ENCODE data around the gene MEIS2. TPM values are rescaled to one million over a fixed set of nuclear protein-coding genes. Genes with fewer than 3 reads are reported as not detected.
A peak's percentile ranks its signal among the peaks of the same experiment; 100 is the strongest.

Gene MEIS2
- total RNA-seq, 1 donor from 2014 or later, result 35.6 TPM

- FAIRE-seq (no peak), DNase-seq (ENCODE audit: low read depth) (no peak)
- Mint-ChIP-seq H3K4me1 (ENCODE audit: low read depth, unreplicated experiment) (no peaks in the 10 kb centered on the region), H3K9me3 (ENCODE audit: unreplicated experiment) (no peaks in the 10 kb centered on the region), H3K27me3 (ENCODE audit: low read depth, unreplicated experiment) (no peaks in the 10 kb centered on the region), H3K27ac (ENCODE audit: unreplicated experiment) (no peak overlapping the region), H3K36me3 (ENCODE audit: low read depth, unreplicated experiment) (no peaks in the 10 kb centered on the region), H3K4me3 (ENCODE audit: unreplicated experiment) (no peak overlapping the region)
- H4K20me1 ChIP-seq (ENCODE audit: insufficient read depth, low read length), result no peaks in the 10 kb centered on the region
- H3K27ac ChIP-seq (ENCODE audit: low read depth, low read length), result no peak overlapping the region
- H3K4me3 ChIP-seq (ENCODE audit: insufficient read depth, low read depth, low read length), result no peak overlapping the region
- H3K4me2 ChIP-seq (ENCODE audit: low read length), result no peak overlapping the region
- H3K27me3 ChIP-seq (ENCODE audit: insufficient read depth, low read length), result no peaks in the 10 kb centered on the region
- no peaks in the 10 kb centered on the region for H3K4me1 ChIP-seq (ENCODE audit: insufficient read depth, low read length)
- H3K9ac ChIP-seq (ENCODE audit: low read length), result no peak overlapping the region
- no peaks in the 10 kb centered on the region for H3K36me3 ChIP-seq (ENCODE audit: insufficient read depth, low read length)
- H3K79me2 ChIP-seq (ENCODE audit: insufficient read depth, low read length), result no peaks in the 10 kb centered on the region
- TF ChIP-seq EZH2 (IDR thresholded peaks at IDR 0.05; ENCODE audit: insufficient read depth, low read length) (no peak), CTCF (IDR thresholded peaks at IDR 0.05; ENCODE audit: insufficient read depth, low read depth, low read length) (no peak)
- H2AFZ ChIP-seq (ENCODE audit: low read depth, low read length), result no peak overlapping the region
- H3K9me3 ChIP-seq (ENCODE audit: insufficient read depth, low read depth, low read length), result no peaks in the 10 kb centered on the region
These were observed 22.4 kb upstream of the MEIS2 start for GRCh38 chr15:37122703-37123102.

- no peaks in the 10 kb centered on the region for H3K4me1 ChIP-seq (ENCODE audit: insufficient read depth, low read length)
- H3K27me3 Mint-ChIP-seq (ENCODE audit: low read depth, unreplicated experiment), result no peaks in the 10 kb centered on the region
- no peaks in the 10 kb centered on the region for H3K79me2 ChIP-seq (ENCODE audit: insufficient read depth, low read length)
- no peaks in the 10 kb centered on the region for H3K9me3 ChIP-seq (ENCODE audit: insufficient read depth, low read depth, low read length)
- H4K20me1 ChIP-seq (ENCODE audit: insufficient read depth, low read length), result no peaks in the 10 kb centered on the region
- H3K36me3 ChIP-seq (ENCODE audit: insufficient read depth, low read length), result no peaks in the 10 kb centered on the region
- no peaks in the 10 kb centered on the region for H3K27me3 ChIP-seq (ENCODE audit: insufficient read depth, low read length)
- no peak overlapping the region for H3K27ac Mint-ChIP-seq (ENCODE audit: unreplicated experiment)
- H3K9ac ChIP-seq (ENCODE audit: low read length), result no peak overlapping the region
- H3K9me3 Mint-ChIP-seq (ENCODE audit: unreplicated experiment), result no peaks in the 10 kb centered on the region
- no peak overlapping the region for H3K4me2 ChIP-seq (ENCODE audit: low read length)
- no peak overlapping the region for H2AFZ ChIP-seq (ENCODE audit: low read depth, low read length)
- no peaks in the 10 kb centered on the region for H3K4me1 Mint-ChIP-seq (ENCODE audit: low read depth, unreplicated experiment)
- H3K27ac ChIP-seq (ENCODE audit: low read depth, low read length), result no peak overlapping the region
- DNase-seq (ENCODE audit: low read depth), result no peak
- TF ChIP-seq EZH2 (IDR thresholded peaks at IDR 0.05; ENCODE audit: insufficient read depth, low read length), result no peak
- no peak for TF ChIP-seq CTCF (IDR thresholded peaks at IDR 0.05; ENCODE audit: insufficient read depth, low read depth, low read length)
- no peaks in the 10 kb centered on the region for H3K36me3 Mint-ChIP-seq (ENCODE audit: low read depth, unreplicated experiment)
- peak; percentile 37 for FAIRE-seq
- no peak overlapping the region for H3K4me3 ChIP-seq (ENCODE audit: insufficient read depth, low read depth, low read length)
- no peak overlapping the region for H3K4me3 Mint-ChIP-seq (ENCODE audit: unreplicated experiment)
These were observed 21.1 kb upstream of the MEIS2 start for GRCh38 chr15:37121492-37121891.

GRCh38 chr15:37117030-37117429 is 16.7 kb upstream of the MEIS2 start:
- H3K9ac ChIP-seq (ENCODE audit: low read length), result no peak overlapping the region
- DNase-seq (ENCODE audit: low read depth), result no peak
- Mint-ChIP-seq H3K36me3 (ENCODE audit: low read depth, unreplicated experiment) (no peaks in the 10 kb centered on the region), H3K27me3 (ENCODE audit: low read depth, unreplicated experiment) (peaks cover 22% of the 10 kb centered on the region), H3K4me3 (ENCODE audit: unreplicated experiment) (no peak overlapping the region), H3K9me3 (ENCODE audit: unreplicated experiment) (peaks cover under 1% of the 10 kb centered on the region), H3K27ac (ENCODE audit: unreplicated experiment) (no peak overlapping the region), H3K4me1 (ENCODE audit: low read depth, unreplicated experiment) (no peaks in the 10 kb centered on the region)
- H3K9me3 ChIP-seq (ENCODE audit: insufficient read depth, low read depth, low read length), result no peaks in the 10 kb centered on the region
- TF ChIP-seq EZH2 (IDR thresholded peaks at IDR 0.05; ENCODE audit: insufficient read depth, low read length) (no peak), CTCF (IDR thresholded peaks at IDR 0.05; ENCODE audit: insufficient read depth, low read depth, low read length) (no peak)
- H4K20me1 ChIP-seq (ENCODE audit: insufficient read depth, low read length), result no peaks in the 10 kb centered on the region
- H3K79me2 ChIP-seq (ENCODE audit: insufficient read depth, low read length), result no peaks in the 10 kb centered on the region
- H3K4me2 ChIP-seq (ENCODE audit: low read length), result no peak overlapping the region
- no peaks in the 10 kb centered on the region for H3K36me3 ChIP-seq (ENCODE audit: insufficient read depth, low read length)
- H3K4me1 ChIP-seq (ENCODE audit: insufficient read depth, low read length), result no peaks in the 10 kb centered on the region
- FAIRE-seq, result no peak
- H3K4me3 ChIP-seq (ENCODE audit: insufficient read depth, low read depth, low read length), result no peak overlapping the region
- H3K27me3 ChIP-seq (ENCODE audit: insufficient read depth, low read length), result no peaks in the 10 kb centered on the region
- H2AFZ ChIP-seq (ENCODE audit: low read depth, low read length), result no peak overlapping the region
- H3K27ac ChIP-seq (ENCODE audit: low read depth, low read length), result no peak overlapping the region

All from astrocyte (in vitro differentiated cells and primary cell).